SU-DHL-6 (cell line): ENCODE measurements around the gene UNC5B.

Experiments
- H2AFZ ChIP-seq: fragments of 200-600 bp; sonication (generic); 2 replicates; pipeline ENCODE4 v1.6.1; 2014; ENCODE audit warnings: low read depth, mild to moderate bottlenecking, moderate library complexity, mixed read lengths, antibody characterized with exemption, low read length; ENCODE audit not compliant: severe bottlenecking
- H3F3A ChIP-seq: fragments of 200-600 bp; shearing (Covaris generic); 2 replicates; pipeline ENCODE4 v1.6.0; 2016; ENCODE audit warnings: antibody characterized with exemption, mild to moderate bottlenecking; ENCODE audit not compliant: insufficient read depth
- H3K27ac ChIP-seq: fragments of 200-600 bp; sonication (generic); 2 replicates; pipeline ENCODE4 v1.5.1; 2016; ENCODE audit warnings: low read depth, mild to moderate bottlenecking, low read length, moderate library complexity, mixed read lengths
- H3K27me3 ChIP-seq: fragments of 200-600 bp; sonication (generic), shearing (Covaris generic); 2 replicates; pipeline ENCODE4 v1.6.0; 2014; ENCODE audit warnings: mild to moderate bottlenecking, low read length
- H3K36me3 ChIP-seq: fragments of 200-600 bp; sonication (generic); 2 replicates; pipeline ENCODE4 v1.6.1; 2014; ENCODE audit warnings: mild to moderate bottlenecking, low read length, mixed read lengths
- H3K4me2 ChIP-seq: fragments of 300-600, 200-600 bp; shearing (Covaris generic), sonication (generic); 2 replicates; pipeline ENCODE4 v1.6.0; 2014; ENCODE audit warnings: low read length, low read depth, mild to moderate bottlenecking; ENCODE audit not compliant: poor library complexity, severe bottlenecking
- H3K4me3 ChIP-seq: fragments of 200-600 bp; sonication (generic); 2 replicates; pipeline ENCODE4 v1.5.1; 2014; ENCODE audit warnings: antibody characterized with exemption, low read length, mild to moderate bottlenecking, mixed read lengths; ENCODE audit not compliant: insufficient read depth, poor library complexity, severe bottlenecking
- H3K79me2 ChIP-seq: fragments of 200-600 bp; sonication (generic); 2 replicates; pipeline ENCODE4 v1.6.1; 2014; ENCODE audit warnings: mild to moderate bottlenecking, low read length, moderate library complexity; ENCODE audit not compliant: insufficient read depth
- H3K9ac ChIP-seq: fragments of 200-600 bp; sonication (generic); 2 replicates; pipeline ENCODE4 v1.7.0; 2014; ENCODE audit warnings: mild to moderate bottlenecking, low read length
- H3K9me2 ChIP-seq: fragments of 200-600 bp; sonication (generic); replicated peaks from 2 replicates; pipeline ENCODE4 v1.6.1; 2014; ENCODE audit warnings: low read length; ENCODE audit not compliant: insufficient read depth
- H3K9me3 ChIP-seq: fragments of 200-600 bp; sonication (generic); 2 replicates; pipeline ENCODE4 v1.6.1; 2014; ENCODE audit warnings: low read length, mixed read lengths; ENCODE audit not compliant: insufficient read depth
- H4K20me1 ChIP-seq: fragments of 200-600 bp; sonication (generic); 2 replicates; pipeline ENCODE4 v1.6.1; 2014; ENCODE audit warnings: low read depth, mild to moderate bottlenecking, antibody characterized with exemption, low read length, moderate library complexity, mixed read lengths
- CTCF ChIP-seq: fragments of 200-600 bp; sonication (generic); IDR thresholded peaks from one replicate; pipeline ENCODE4 v1.5.1; 2017; ENCODE audit warnings: antibody characterized with exemption, mild to moderate bottlenecking, low read length, moderate library complexity; ENCODE audit not compliant: insufficient read depth, poor library complexity, severe bottlenecking
- EZH2phosphoT487 ChIP-seq: fragments of 200-600 bp; sonication (generic), shearing (Covaris generic); conservative IDR thresholded peaks from 2 replicates; pipeline ENCODE4 v1.6.1; 2018; ENCODE audit warnings: mild to moderate bottlenecking, antibody characterized with exemption, low read length, moderate library complexity, mixed read lengths

Gene UNC5B

GRCh38 chr10:71216751-71217265 is 4.4 kb downstream of the UNC5B start:
- H3F3A ChIP-seq = no peaks in the 10 kb centered on the region
- TF ChIP-seq EZH2phosphoT487 (no peak), CTCF (no peak)
- no peak overlapping the region for H2AFZ ChIP-seq
- no peak overlapping the region for H3K27ac ChIP-seq
- no peak overlapping the region for H3K9ac ChIP-seq
- H3K36me3 ChIP-seq = no peaks in the 10 kb centered on the region
- no peak overlapping the region for H3K4me2 ChIP-seq
- H3K27me3 ChIP-seq = no peaks in the 10 kb centered on the region
- no peak overlapping the region for H3K4me3 ChIP-seq
- no peaks in the 10 kb centered on the region for H3K79me2 ChIP-seq
- H4K20me1 ChIP-seq = no peaks in the 10 kb centered on the region
- H3K9me2 ChIP-seq = no peaks in the 10 kb centered on the region
- H3K9me3 ChIP-seq = no peaks in the 10 kb centered on the region

GRCh38 chr10:71217266-71218045 is 5.1 kb downstream of the UNC5B start:
- H3K9ac ChIP-seq = no peak overlapping the region
- no peaks in the 10 kb centered on the region for H3K79me2 ChIP-seq
- H3K4me3 ChIP-seq = no peak overlapping the region
- H3F3A ChIP-seq = no peaks in the 10 kb centered on the region
- H3K4me2 ChIP-seq = no peak overlapping the region
- H2AFZ ChIP-seq = no peak overlapping the region
- TF ChIP-seq CTCF = no peak
- no peak for TF ChIP-seq EZH2phosphoT487
- H3K9me2 ChIP-seq = no peaks in the 10 kb centered on the region
- no peaks in the 10 kb centered on the region for H3K27me3 ChIP-seq
- H3K9me3 ChIP-seq = no peaks in the 10 kb centered on the region
- H3K27ac ChIP-seq = no peak overlapping the region
- no peaks in the 10 kb centered on the region for H4K20me1 ChIP-seq
- H3K36me3 ChIP-seq = no peaks in the 10 kb centered on the region

GRCh38 chr10:71218046-71218650 is 5.8 kb downstream of the UNC5B start:
- Histone ChIP-seq H4K20me1 (no peaks in the 10 kb centered on the region), H3K27ac (no peak overlapping the region), H3K79me2 (no peaks in the 10 kb centered on the region), H3K9me3 (no peaks in the 10 kb centered on the region), H3K9me2 (no peaks in the 10 kb centered on the region), H3K36me3 (no peaks in the 10 kb centered on the region), H3K4me2 (no peak overlapping the region), H3K9ac (no peak overlapping the region), H3K4me3 (no peak overlapping the region), H2AFZ (no peak overlapping the region), H3K27me3 (no peaks in the 10 kb centered on the region), H3F3A (no peaks in the 10 kb centered on the region)
- TF ChIP-seq EZH2phosphoT487 = no peak
- no peak for TF ChIP-seq CTCF
